SK-N-SH treated with all-trans-retinoic acid at 6 μM for 48 hours (cell line): ENCODE measurements around the gene BPIFB6.

ENCODE experiments used
- ARNTL ChIP-seq: fragments of 450-650 bp; formaldehyde crosslinking; IDR thresholded peaks from 2 replicates; pipeline ENCODE4 v1.5.0; 2020; ENCODE audit warnings: low read depth, mild to moderate bottlenecking, moderate library complexity, borderline replicate concordance
- ISL1 ChIP-seq: fragments of 250-450 bp; sonication (Bioruptor Pico); IDR thresholded peaks from 2 replicates; pipeline ENCODE4 v2.1.2; 2022; ENCODE audit warnings: mild to moderate bottlenecking, moderate library complexity
- PATZ1 ChIP-seq: fragments of 250-450 bp; sonication (Bioruptor Pico); IDR thresholded peaks from 2 replicates; pipeline ENCODE4 v1.8.0; 2020; ENCODE audit warnings: mild to moderate bottlenecking, moderate library complexity, borderline replicate concordance
- TOX ChIP-seq: fragments of 250-450 bp; sonication (Bioruptor Pico); IDR thresholded peaks from 2 replicates; pipeline ENCODE4 v1.8.0; 2021; ENCODE audit warnings: mild to moderate bottlenecking, moderate library complexity, borderline replicate concordance
- TSHZ2 ChIP-seq: fragments of 250-450 bp; sonication (Bioruptor Pico); IDR thresholded peaks from 2 replicates; pipeline ENCODE4 v1.5.0; 2020; ENCODE audit warnings: mild to moderate bottlenecking, moderate library complexity

GRCh38 chr20:33062105-33062824, 30.8 kb downstream of the BPIFB6 start:
- TF ChIP-seq PATZ1: no peak
- TF ChIP-seq ARNTL (CRISPR knock-in tag): no peak
- no peak for TF ChIP-seq TSHZ2 (CRISPR knock-in tag)
- no peak for TF ChIP-seq ISL1 (CRISPR knock-in tag)
- TF ChIP-seq TOX: no peak
